RPMI7951 (cell line): ENCODE data around the gene ABHD5. TPM values are rescaled to one million over a fixed set of nuclear protein-coding genes. Genes with fewer than 3 reads are reported as not detected.

Experiments used
- DNase-seq: peaks from one replicate; pipeline ENCODE4 v3.0.0-alpha.2; 2012; ENCODE audit warnings: low read depth
- total RNA-seq: library from RNA; depleted of rRNA; stranded (reverse); fragments of >200 nt; shearing (Covaris generic); gene quantifications from 2 replicates; pipeline ENCODE4 v1.2.3, GENCODE V29; 2014

The ABHD5 gene
- total RNA-seq, 1 experiment from 2014 or later: 22.6 TPM

DNA sequence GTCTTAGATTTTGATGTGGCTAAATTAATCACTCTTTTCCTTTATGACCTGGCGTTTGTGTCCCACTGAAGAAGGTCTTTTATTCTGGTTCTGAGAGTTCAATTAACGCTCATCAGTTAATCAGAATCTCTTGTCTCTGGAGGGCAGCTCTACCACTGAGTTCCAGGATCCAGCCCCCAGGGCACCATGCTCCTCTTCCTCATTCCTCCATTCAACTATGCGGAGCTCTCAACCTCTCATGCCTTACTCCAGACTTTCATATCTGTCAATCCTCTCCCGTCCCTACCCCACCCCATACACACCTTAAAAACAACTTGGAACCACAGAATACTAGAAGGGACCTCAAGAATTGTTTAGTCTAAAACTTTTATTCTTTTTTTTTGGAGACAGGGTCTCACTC, 4.8 kb upstream of the ABHD5 start:
- DNase-seq: no peak

- no peak for DNase-seq
These were observed 4.4 kb upstream of the ABHD5 start for GRCh38 chr3:43686333-43686699.

DNA sequence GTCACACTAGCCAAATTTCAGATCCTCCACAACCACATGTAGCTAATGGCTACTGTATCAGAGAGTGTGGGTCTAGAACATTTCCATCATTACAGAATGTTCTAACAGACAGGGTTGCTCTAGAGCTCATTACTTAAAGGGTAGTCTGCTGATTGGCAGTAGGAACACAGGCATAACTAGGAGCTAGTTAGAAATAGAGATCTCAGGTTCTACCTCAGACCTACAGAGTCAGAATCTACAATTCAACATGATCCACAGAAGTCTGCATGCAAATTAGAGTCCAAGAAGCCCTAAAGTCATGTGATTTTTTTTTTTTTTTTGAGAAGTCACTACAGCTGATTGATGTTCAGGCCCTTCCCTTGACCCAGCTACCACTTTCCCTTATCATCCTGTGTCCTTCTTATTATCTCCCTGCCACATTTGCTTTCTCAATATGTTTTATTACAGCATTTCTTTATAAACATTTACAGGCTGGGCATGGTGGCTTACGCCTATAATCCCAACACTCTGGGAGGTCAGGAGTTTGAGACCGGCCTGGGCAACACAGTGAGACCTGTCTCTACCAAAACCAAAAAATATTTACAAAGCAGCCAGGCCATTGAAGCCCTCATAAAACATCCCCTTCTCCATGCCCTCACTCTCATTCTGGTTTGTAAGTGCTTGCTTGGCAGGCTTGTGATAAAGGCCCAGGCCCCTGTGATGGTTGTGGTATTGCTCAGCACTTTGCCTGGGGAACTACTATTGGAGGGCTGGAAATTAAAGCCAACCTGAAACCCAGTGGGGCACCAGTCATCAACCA, 3.8 kb upstream of the ABHD5 start:
- no peak for DNase-seq

GRCh38 chr3:43687499-43687811, 3.3 kb upstream of the ABHD5 start:
- DNase-seq: no peak

DNA sequence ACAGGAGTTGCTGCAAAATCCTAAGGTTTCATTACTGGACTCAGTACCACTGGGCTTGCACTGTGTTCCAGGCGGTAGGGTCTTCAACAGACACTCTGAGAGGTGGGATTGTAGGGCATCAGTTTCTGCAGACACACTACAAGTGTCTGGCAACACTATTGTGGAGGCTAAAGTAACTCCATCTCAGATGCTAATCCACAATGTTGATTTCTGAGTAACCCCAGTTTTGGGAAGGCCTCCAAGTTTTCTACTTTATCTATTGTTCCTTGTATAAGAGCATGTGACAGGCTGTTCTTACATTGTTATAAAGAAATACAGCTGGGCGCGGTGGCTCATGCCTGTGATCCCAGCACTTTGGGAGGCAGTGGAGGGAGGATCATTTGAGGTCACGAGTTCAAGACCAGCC, 2.5 kb upstream of the ABHD5 start:
- DNase-seq: no peak

DNA sequence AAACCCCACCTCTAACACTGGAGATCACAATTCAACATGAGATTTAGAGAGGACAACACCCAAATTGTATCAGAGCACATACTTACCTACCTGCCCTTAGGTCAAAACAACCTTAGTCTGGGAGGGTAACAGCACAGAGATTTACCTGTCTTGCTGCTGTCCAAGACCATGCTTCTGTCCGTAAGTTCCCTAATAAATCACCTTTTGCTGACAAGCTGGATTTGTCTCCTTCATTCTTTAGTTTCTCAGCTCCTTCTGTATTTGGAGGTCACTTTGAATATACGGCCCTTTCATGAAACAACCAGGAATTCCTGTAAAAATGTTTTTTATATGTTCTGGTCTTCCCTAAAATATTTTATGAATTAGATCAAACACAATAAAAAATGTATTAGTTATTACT, 1.6 kb upstream of the ABHD5 start:
- no peak for DNase-seq

- no peak for DNase-seq
These were observed 855 bp upstream of the ABHD5 start for GRCh38 chr3:43689766-43690399.

GRCh38 chr3:43691120-43691995, 620 bp downstream of the ABHD5 start:
- DNase-seq: peak; percentile 53

DNA sequence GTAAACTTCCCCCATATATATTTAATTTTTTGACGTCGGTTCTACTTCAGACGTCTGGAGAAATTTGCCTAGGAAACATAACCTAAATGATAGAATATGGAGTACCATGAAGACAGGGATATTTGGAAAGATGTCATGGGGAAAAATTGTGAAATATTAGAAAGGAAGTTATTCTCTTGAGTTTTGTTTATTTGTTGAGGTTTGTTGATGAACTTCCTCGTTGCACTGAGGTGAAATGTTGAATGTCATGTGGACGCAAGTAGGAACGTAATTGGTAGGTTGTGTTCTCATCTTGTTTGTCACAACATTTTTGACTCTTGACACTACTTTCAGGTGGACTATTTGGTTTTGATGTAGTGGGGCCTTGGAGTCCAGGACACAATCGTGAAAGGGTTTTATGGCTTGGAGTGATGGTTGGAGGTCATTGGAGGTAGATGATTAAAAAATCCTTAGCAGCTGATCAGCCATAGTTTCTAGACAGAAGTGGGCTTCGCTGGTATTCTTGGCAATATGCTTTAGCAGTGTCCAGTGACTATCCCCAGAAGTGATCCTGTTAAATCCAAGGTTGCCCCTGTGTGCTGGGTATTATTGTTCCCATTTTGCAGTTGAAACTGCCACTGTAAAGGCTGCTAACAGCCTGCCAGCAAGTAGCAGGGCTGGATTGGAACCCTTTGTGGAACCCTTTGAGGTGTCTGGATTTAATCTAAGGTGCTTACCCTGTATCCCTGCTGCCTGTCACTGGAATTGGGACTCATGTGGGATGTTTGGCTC, 1.5 kb downstream of the ABHD5 start:
- DNase-seq: no peak

GRCh38 chr3:43692971-43693370, 2.2 kb downstream of the ABHD5 start:
- no peak for DNase-seq

GRCh38 chr3:43693594-43693993, 2.9 kb downstream of the ABHD5 start:
- no peak for DNase-seq

DNA sequence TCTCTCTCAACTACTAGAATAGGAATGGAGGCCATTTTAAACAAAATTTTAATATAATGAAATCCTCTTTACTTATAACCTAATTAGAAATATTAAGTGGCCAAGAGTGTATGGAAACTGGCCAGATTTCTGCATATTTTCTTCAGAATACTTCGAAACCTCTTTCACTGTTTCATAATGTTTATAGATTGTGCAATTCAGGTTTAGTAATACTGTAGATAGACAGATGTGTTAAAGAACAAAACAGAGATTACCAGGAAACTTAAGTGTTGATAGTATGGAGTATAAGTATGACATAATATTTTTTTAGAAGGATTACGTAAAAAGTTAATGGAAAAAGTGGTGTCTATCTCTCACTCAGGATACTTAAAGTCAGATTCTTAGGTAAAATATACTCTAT, 4.7 kb downstream of the ABHD5 start:
- peak; percentile 8 for DNase-seq

DNA sequence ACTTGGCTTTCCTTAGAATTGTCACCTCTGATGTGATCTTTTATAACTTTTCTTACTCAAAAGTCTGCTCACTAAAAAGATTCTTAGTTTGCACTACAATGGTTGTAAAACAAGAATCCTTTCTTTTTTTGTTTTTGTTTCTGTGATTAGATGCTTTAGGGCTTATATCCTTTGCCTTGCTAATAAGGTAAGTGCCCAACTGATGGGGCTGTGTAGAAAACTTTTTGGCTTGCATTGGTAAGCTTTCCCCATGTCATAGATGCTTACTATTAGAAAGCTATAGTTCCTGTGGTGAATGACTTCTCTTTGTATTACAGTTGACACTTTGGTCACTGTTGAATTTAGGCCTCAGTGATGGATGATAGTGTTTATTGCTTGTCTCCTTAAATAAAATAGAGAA, 5.1 kb downstream of the ABHD5 start:
- DNase-seq: no peak

DNA sequence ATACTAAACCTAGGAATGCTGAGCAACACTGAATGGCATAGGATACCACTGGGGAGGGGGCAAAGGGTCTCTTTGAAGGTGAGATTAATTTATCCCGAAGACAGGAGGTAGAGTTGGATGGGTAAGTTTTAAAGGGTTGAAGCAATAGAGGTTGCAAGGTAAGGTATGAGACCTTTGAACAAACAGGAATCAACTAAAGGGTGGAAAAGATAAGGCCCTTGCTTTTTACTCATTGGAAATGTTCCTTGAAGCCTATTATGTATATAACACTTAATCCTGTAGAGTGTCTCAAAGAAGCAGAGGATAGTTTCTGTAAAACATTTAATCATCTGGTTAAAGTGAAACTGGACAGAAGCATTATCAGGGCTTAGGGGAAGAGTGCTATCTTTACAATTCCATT, 5.7 kb downstream of the ABHD5 start:
- DNase-seq: no peak

GRCh38 chr3:43696881-43697280, 6.1 kb downstream of the ABHD5 start:
- no peak for DNase-seq

- peak; percentile 20 for DNase-seq
These were observed 9.1 kb downstream of the ABHD5 start for GRCh38 chr3:43699864-43700263.

GRCh38 chr3:43704697-43705096, 14.0 kb downstream of the ABHD5 start:
- DNase-seq: no peak

DNA sequence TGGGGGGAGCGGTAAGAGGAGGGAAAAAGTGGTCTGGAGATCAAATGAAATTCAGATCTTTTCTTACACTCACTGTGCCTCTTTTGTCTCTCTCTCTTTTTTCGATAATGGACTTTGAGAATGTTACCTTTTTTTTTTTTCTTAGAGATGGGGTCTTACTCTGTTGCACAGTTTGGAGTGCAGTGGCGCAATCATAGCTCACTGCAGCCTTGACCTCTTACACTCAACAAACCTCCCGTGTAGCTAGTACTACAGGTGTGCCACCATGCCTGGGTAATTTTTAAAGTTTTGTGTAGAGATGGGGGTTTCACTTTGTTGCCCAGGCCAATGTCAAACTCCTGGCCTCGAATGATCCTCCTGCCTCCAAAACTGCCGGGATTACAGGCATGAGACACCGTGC, 15.6 kb downstream of the ABHD5 start:
- no peak for DNase-seq

DNA sequence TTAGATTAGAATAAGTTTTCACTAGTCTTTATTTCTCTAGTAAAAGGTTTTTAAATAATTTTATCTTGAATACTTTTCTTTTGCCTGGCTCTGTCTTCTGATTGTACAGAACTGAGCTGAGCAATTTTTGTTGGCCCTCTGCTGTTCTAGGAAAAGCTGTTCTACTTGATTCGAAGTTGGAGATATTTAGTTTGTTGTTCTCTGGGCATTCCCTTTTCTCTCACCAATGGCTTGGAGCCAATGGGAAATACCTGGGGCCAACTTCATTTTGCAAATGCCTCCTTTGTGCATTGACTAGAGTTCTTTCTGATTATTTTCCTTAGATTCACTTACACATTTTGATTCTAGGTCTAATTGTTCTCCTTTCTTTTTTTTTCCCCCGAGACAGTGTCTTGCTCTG, 16.5 kb downstream of the ABHD5 start:
- no peak for DNase-seq

- peak; percentile 91 for DNase-seq
These were observed 17.3 kb downstream of the ABHD5 start for GRCh38 chr3:43707998-43708397.

- peak; percentile 37 for DNase-seq
These were observed 18.3 kb downstream of the ABHD5 start for GRCh38 chr3:43709022-43709421.

DNA sequence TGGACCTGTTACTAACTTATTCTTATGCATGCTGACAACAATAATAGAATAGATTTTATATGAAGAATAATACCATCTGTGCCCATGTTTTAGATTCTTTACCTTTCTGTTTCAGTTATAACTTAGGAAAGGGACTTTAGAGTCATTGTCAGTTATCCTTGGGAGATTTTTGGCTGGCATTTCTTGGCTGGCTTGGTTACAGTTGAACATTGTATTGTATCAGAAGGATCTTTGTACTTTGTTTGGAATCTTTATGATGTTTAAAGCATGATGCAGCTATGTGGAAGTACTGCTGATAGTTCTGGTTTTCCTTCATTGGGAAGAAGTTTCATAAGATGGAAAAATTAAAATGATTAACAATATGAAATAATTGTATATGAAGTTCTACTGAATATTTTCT, 19.9 kb downstream of the ABHD5 start:
- DNase-seq: no peak
